KOPT-K1 (cell line): ENCODE measurements around the gene GHR.

ENCODE experiments used
- H3K27ac ChIP-seq: fragments of 200-600 bp; sonication (generic); 2 replicates; pipeline ENCODE4 v1.5.1; 2016; ENCODE audit warnings: antibody characterized with exemption, mild to moderate bottlenecking, low read depth, low read length; ENCODE audit not compliant: poor library complexity, severe bottlenecking
- H3K36me3 ChIP-seq: fragments of 200-600 bp; sonication (generic); 2 replicates; pipeline ENCODE4 v1.5.1; 2017; ENCODE audit warnings: antibody characterized with exemption, mild to moderate bottlenecking, low read length, moderate library complexity; ENCODE audit not compliant: insufficient read depth
- H3K9me3 ChIP-seq: fragments of 200-600 bp; sonication (generic); 2 replicates; pipeline ENCODE4 v1.5.1; 2017; ENCODE audit warnings: antibody characterized with exemption, low read length, mild to moderate bottlenecking; ENCODE audit not compliant: insufficient read depth, poor library complexity, severe bottlenecking

GHR gene

DNA sequence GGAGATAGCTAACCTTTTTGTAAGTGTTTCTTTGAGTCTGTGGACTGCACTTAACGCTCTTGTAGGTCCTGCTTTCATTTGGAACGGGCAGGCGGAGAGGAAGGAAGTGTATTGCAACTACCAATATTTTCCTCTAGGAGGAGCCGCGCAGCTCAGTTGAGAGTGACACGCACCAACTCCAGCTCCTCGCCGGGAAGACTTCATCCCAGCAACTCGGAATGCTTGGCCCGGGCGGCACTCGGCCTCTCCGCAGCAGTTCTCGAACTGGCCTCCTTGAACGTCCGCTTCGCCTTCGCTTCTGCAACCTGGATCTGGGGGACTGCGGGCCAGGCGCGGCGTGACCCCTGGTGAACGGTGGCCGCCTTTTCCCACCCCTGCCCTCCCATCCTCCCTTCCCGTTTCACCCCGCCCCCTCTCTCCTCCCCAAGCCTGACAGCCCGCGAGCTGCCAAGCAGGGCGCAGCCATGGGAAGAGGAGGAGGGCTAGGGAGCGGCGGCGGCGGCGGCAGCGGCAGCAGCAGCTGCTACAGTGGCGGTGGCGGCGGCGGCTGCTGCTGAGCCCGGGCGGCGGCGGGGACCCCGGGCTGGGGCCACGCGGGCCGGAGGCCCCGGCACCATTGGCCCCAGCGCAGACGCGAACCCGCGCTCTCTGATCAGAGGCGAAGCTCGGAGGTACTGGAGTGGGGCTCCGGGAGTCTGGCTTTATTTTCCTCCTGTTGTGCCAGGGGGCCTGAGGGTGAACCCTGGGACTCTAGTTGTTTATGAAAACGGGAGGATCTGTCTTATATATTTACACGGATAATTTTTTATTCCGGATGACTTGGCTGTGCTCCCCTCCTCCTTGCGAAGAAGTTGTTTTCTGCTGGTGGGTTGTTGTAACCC, at the start of gene GHR:
TSS of gene GHR (plus strand) at position 155 of the 881 bp plus-strand sequence. CDS start 142,436 bp downstream, outside the sequence.
- Histone ChIP-seq H3K9me3 (no peaks in the 10 kb centered on the region), H3K27ac (no peak within 1 kb of the TSS), H3K36me3 (no peaks in the 10 kb centered on the region)

DNA sequence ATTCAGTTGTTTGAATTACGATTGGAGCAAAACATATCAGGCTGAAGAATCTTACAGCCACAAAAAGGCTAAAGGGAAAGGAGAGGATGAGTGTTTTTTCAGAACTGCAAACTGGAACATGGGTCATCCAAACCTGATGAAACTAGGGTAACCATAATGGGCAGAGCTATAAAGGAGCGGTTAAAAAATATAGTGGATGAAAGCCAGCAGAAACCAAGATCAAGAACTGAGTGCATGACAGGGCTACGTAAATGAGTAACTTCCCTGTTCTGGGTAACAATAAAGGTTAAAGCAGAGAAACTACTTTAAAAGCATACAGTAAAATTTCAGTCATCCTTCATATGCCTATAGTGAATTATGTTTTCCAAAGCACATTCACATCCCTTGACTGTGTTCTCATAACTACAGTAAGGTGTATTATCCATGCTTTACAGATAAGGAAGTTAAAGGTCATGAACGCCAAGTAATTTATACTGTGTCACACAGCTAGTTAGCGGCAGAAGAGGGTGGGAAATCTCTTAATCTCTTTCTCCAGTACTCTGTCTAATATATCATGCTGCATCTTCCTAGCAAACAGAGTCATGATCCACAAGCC, 48.5 kb upstream of the GHR start:
- Histone ChIP-seq H3K36me3 (no peaks in the 10 kb centered on the region), H3K9me3 (no peaks in the 10 kb centered on the region), H3K27ac (no peak overlapping the region)

DNA sequence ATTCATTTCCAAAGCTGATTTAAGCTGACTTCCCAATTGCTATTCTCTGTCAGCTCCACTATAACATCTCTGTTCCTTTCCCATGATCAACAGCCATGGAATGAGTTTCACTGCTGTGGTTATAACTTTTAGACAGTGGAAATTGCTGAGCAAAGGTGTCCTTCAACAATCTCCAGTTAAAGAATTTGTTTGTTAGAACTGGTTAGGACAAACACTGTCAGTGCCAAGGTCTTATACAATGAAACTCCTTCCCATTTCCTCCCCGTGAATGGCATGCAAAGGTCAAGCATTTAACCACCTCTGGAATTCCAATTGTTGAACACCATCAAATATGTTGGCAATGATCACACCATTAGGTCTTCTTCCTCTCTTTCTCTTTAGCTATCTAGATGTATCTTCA, 45.7 kb upstream of the GHR start:
- H3K9me3 ChIP-seq, result no peaks in the 10 kb centered on the region
- no peak overlapping the region for H3K27ac ChIP-seq
- no peaks in the 10 kb centered on the region for H3K36me3 ChIP-seq

DNA sequence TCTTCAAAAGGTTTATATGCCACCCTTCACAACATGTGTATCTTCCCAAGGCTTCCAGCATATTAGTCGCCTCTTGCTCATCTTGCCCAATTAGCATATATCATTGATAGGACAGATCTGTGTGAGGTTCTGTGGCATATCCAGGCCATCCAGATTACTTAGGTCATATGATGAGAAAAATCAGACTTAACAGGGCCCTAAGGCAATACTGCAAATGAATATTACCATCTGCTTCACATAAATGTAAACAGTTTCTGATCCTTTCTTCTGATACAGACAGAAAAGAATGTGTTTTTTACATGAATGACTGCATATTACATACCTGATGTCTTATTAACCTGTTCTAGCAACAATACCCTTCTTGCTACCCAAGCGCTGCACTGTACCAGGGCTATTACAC, 41.3 kb upstream of the GHR start:
- Histone ChIP-seq H3K36me3 (no peaks in the 10 kb centered on the region), H3K9me3 (no peaks in the 10 kb centered on the region), H3K27ac (no peak overlapping the region)

DNA sequence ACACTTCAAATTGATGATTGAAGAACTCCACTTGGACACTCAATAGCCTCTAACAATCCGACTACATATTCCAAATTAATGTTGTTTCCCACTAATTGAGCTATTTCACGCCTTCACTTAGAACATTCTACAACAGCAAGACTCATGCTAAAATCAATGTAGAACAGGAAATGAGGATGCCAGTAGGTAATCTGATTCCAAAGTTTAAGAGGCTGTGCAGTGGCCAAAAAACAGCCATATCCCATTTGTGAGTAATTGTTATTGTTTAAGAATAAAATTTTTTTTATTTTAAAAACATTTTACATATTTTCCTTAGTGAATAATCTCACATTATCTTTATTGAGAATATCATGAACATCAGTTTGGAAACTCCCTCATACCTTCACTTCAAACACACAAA, 35.7 kb upstream of the GHR start:
- H3K27ac ChIP-seq, result no peak overlapping the region

DNA sequence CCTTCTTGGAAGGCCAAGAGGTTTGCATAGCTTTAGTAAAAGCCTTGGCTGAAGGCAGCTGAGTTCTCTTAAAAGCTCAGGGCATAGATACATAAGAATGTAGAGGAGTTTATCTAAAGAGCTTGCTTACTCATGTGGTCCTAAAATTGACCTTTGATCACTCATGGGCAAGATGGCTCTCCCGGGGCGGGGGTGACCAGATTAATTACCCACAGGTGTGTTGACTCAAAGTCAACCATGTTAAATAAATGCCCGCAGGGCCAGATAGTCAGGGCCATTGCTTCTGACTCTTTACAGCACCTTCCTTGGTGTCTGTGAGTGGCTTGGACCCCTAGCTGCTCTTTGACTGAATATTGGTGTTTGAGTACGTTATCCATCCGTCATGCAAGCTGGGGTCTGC, 33.1 kb upstream of the GHR start:
- peaks cover 16% of the 10 kb centered on the region for H3K9me3 ChIP-seq
- no peak overlapping the region for H3K27ac ChIP-seq
- no peaks in the 10 kb centered on the region for H3K36me3 ChIP-seq

More for the DNA sequence above, 35.7 kb upstream of the GHR start:
- H3K9me3 ChIP-seq, result peaks cover 4% of the 10 kb centered on the region
- no peaks in the 10 kb centered on the region for H3K36me3 ChIP-seq

DNA sequence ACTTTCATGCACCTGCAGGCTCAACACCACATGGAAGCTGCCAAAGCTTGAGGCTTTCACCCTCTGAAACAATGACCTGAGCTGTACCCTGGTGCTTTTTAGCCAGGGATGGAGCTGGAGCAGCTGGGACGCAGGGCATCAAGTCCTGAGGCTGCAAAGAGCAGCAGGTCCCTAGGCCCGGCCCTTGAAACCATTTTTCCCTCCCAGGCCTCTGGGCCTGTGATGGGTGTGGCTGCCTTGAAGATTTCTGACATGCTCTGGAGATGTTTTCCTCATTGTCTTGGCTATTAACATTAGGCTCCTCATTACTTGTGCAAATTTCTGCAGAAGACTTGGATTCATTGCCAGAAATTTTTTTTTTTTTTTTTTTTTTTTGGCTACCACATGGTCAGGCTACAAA, 30.3 kb upstream of the GHR start:
- Histone ChIP-seq H3K27ac (no peak overlapping the region), H3K36me3 (no peaks in the 10 kb centered on the region), H3K9me3 (peaks cover 16% of the 10 kb centered on the region)

DNA sequence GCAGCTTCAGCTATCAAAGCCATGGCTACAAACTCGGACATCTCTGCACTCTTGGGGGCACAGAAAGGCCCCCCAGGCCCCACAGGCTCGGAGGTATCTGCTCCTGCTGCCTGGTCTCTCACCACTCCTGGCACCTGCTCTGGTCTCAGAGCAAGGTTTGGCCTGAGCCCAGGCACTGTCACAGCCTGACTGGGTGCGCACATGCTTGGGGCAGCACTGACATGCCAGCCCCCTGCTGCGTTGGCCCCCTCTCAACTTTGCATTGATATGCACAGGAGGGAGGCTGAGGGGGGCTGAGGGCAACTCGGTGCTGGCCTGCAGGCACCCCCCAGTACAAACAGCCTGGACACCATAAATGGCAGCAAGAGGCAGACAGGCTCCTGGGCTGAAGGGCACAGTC, 27.1 kb upstream of the GHR start:
- Histone ChIP-seq H3K36me3 (no peaks in the 10 kb centered on the region), H3K9me3 (peaks cover 16% of the 10 kb centered on the region), H3K27ac (no peak overlapping the region)

DNA sequence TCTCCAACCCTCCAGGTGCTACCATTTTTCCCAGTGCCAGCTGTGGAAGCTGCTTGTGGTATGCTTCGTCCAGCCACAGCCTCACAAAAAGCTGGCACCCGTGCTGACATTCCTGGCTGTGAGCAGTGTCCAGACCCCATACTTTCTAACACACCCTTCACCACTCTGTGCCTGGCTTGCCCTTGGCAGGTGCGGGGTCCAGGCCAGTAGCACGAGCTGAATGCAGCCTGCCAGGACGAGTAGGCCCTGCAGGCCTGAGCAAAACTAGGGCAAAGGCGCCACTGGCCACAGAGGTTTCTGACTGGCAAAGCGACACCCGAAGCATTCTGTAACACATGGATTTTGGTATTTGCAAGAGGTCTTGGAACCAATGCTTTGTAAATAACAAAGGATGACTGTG, 26.0 kb upstream of the GHR start:
- no peak overlapping the region for H3K27ac ChIP-seq
- H3K9me3 ChIP-seq, result peaks cover 16% of the 10 kb centered on the region
- H3K36me3 ChIP-seq, result no peaks in the 10 kb centered on the region

DNA sequence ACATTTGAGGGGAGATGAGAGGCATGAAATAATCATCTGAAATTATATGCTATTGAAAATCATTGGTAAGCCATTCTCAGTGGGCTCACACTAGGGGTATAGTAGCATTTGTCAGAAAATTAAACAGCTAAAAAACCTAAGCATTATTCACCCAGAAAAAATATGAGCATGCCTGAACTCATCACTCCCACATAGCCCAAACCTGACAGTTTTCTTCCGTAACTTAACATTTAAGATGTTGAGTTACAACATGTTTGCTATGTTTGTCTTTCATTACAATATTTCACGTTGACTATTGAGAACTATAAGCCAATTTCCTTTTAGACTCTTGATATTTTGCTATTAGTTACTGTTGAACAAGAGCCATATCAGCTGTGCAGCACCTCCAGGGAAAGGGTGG, 23.5 kb upstream of the GHR start:
- Histone ChIP-seq H3K27ac (no peak overlapping the region), H3K9me3 (no peaks in the 10 kb centered on the region), H3K36me3 (no peaks in the 10 kb centered on the region)

DNA sequence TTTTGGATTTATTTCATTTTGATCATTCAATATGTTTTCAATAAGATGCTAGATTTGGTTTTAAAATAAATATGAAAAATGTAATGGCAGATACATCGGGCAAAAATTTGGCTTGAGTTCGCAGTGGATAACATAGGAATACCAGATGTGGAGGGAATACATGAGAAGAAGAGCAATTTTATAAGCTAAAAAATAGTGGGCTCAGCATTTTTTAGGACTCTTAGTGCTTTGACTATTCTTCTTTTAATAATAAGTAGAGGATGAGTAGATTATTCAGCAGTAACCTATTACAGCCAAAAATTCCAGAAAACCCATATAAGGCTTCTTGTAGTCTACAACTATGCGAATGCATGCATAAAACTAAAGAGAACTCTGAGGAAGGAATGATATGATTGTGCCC, 22.8 kb upstream of the GHR start:
- Histone ChIP-seq H3K9me3 (no peaks in the 10 kb centered on the region), H3K36me3 (no peaks in the 10 kb centered on the region), H3K27ac (no peak overlapping the region)

DNA sequence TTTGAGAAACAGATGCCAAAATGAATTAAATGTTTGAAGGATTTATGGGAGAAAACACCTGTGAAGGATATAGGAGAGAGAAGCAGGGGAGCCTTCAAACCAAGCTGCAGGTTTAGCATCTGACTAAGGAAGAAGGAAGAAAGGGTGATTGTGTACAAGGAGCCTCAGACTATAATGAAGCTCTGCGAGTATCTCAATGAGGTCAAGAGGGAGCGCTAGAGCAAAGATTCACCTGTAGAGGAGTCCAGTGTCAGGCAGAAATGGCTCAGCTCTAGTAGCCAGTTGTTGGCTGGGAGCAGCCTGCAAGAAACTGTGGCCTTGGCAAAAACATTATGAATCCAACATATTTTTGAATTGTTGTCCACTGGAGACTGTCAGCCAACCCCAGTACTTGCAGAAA, 20.0 kb upstream of the GHR start:
- H3K36me3 ChIP-seq, result no peaks in the 10 kb centered on the region
- H3K27ac ChIP-seq, result no peak overlapping the region
- H3K9me3 ChIP-seq, result no peaks in the 10 kb centered on the region

DNA sequence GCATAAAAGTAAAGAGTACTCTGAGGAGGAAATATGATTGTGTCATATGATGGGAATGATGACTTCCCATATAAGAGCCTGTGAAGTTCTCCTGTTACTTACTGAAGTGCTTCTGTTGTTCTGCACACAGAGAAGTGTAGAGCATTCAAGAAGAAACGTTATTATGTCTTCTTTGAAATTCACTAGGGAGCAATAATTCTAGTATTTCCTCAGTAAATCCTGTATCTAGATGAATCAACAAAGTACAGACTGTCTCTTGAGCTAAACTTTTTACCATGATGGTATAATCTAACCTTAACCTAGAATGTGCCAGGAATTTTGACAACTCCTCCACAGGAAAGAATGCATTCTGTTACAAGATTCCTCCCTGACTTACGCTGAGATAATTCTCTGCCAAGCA, 18.9 kb upstream of the GHR start:
- no peak overlapping the region for H3K27ac ChIP-seq
- no peaks in the 10 kb centered on the region for H3K36me3 ChIP-seq
- no peaks in the 10 kb centered on the region for H3K9me3 ChIP-seq

DNA sequence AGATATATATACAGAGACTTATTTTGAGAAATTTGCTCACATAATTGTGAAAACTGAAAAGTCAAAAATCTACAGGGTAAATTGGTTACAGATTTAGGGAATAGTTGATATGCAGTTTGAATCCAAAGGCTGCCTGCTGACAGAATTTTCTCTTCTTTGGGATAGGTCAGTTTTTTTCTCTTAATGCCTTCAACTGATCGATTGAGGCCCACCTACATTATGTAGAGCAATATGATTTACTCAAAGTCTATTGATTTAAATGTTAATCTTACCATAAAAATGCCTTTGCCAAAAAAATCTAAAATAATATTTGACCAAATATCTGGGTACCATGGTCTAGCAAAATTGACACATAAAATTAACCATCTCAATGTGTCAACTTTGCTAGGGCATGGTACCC, 3.9 kb upstream of the GHR start:
- H3K36me3 ChIP-seq, result no peaks in the 10 kb centered on the region

DNA sequence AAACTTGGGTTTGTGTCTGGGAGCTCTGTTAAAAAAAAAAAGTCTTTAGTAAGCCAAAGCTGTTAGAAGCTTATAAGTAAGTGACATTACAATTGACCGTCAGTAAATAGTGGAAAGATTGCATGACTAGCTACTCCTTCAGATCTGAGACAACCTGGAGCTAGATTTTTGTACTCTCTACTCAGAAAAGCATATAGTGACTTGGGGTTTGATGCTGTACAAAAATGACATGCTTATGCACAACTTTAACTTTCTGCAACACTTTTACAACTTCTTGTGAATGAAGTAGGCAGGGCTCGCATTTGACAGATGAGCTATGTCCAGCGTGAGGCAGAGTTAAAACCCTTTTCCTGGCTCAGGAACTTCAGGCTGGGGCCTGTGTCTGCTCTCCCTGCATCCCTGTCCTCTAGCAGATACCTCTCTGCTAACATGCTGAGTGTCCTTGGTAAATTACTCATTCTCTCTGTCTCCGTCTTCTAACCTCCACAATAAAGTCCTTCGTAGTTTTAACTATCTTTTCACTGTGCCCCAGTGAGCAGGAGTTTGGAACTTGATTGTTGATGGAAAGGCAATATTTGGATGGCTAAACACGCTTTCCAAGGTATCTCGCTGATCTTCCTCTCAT, 471 bp upstream of the GHR start:
- Histone ChIP-seq H3K36me3 (no peaks in the 10 kb centered on the region), H3K9me3 (no peaks in the 10 kb centered on the region), H3K27ac (no peak overlapping the region)

More for the DNA sequence above, 3.9 kb upstream of the GHR start:
- Histone ChIP-seq H3K27ac (no peak overlapping the region), H3K9me3 (no peaks in the 10 kb centered on the region)
